Activated T-cell treated with anti-CD3 and anti-CD28 coated beads, Interleukin-2, amount 50 U/mL, for 24 hours (primary cell): ENCODE measurements around the gene CALN1.
"Not testable (repeated sequence)": the region's sequence is repeated elsewhere in the genome, so short reads cannot be mapped to it uniquely, and the experiment has no call there.

Source experiments
- DNase-seq: peaks from one replicate; pipeline ENCODE4 v3.0.0-alpha.2; 2020
- H3K27ac Mint-ChIP-seq: 2 replicates; pipeline ENCODE4 v1.8.0; 2020; ENCODE audit warnings: mild to moderate bottlenecking, mixed read lengths
- H3K27me3 Mint-ChIP-seq: 2 replicates; pipeline ENCODE4 v1.8.0; 2020; ENCODE audit warnings: mixed read lengths
- H3K36me3 Mint-ChIP-seq: 2 replicates; pipeline ENCODE4 v1.8.0; 2020; ENCODE audit warnings: low read depth, mixed read lengths
- H3K4me1 Mint-ChIP-seq: 2 replicates; pipeline ENCODE4 v1.8.0; 2020; ENCODE audit warnings: low read depth, mixed read lengths
- H3K4me3 Mint-ChIP-seq: 2 replicates; pipeline ENCODE4 v1.8.0; 2020; ENCODE audit warnings: mild to moderate bottlenecking, moderate library complexity, mixed read lengths
- H3K9me3 Mint-ChIP-seq: 2 replicates; pipeline ENCODE4 v1.8.0; 2020; ENCODE audit warnings: mixed read lengths

The CALN1 gene

GRCh38 chr7:71752171-71752935 is 659.8 kb downstream of the CALN1 start:
- Mint-ChIP-seq H3K9me3 (peaks cover 14% of the 10 kb centered on the region), H3K36me3 (no peaks in the 10 kb centered on the region), H3K27me3 (peaks cover 34% of the 10 kb centered on the region), H3K4me1 (no peaks in the 10 kb centered on the region), H3K4me3 (no peak overlapping the region), H3K27ac (no peak overlapping the region)
- peak; percentile 56 for DNase-seq

GRCh38 chr7:71750290-71750689 is 661.8 kb downstream of the CALN1 start:
- no peak overlapping the region for H3K27ac Mint-ChIP-seq
- H3K36me3 Mint-ChIP-seq, result no peaks in the 10 kb centered on the region
- DNase-seq, result no peak
- no peak overlapping the region for H3K4me3 Mint-ChIP-seq
- peaks cover 5% of the 10 kb centered on the region for H3K9me3 Mint-ChIP-seq
- no peaks in the 10 kb centered on the region for H3K4me1 Mint-ChIP-seq
- H3K27me3 Mint-ChIP-seq, result peaks cover 34% of the 10 kb centered on the region

GRCh38 chr7:71746006-71746405 is 666.1 kb downstream of the CALN1 start:
- Mint-ChIP-seq H3K4me3 (no peak overlapping the region), H3K27ac (no peak overlapping the region), H3K27me3 (peaks cover 6% of the 10 kb centered on the region), H3K4me1 (no peaks in the 10 kb centered on the region), H3K9me3 (peaks cover 12% of the 10 kb centered on the region), H3K36me3 (no peaks in the 10 kb centered on the region)
- DNase-seq, result no peak

- Mint-ChIP-seq H3K9me3 (peaks cover 7% of the 10 kb centered on the region), H3K4me3 (no peak overlapping the region), H3K27ac (no peak overlapping the region), H3K27me3 (no peaks in the 10 kb centered on the region), H3K4me1 (no peaks in the 10 kb centered on the region), H3K36me3 (no peaks in the 10 kb centered on the region)
- no peak for DNase-seq
Observed at GRCh38 chr7:71740174-71740560, 672.0 kb downstream of the CALN1 start.

GRCh38 chr7:71739520-71740173 is 672.5 kb downstream of the CALN1 start:
- no peak overlapping the region for H3K27ac Mint-ChIP-seq
- H3K9me3 Mint-ChIP-seq, result peaks cover 7% of the 10 kb centered on the region
- DNase-seq, result no peak
- no peaks in the 10 kb centered on the region for H3K36me3 Mint-ChIP-seq
- no peaks in the 10 kb centered on the region for H3K4me1 Mint-ChIP-seq
- H3K27me3 Mint-ChIP-seq, result no peaks in the 10 kb centered on the region
- no peak overlapping the region for H3K4me3 Mint-ChIP-seq

- H3K36me3 Mint-ChIP-seq, H3K4me3 Mint-ChIP-seq, H3K27ac Mint-ChIP-seq, DNase-seq, H3K9me3 Mint-ChIP-seq, H3K4me1 Mint-ChIP-seq, H3K27me3 Mint-ChIP-seq: not testable (repeated sequence)
Observed at GRCh38 chr7:71737931-71738540, 674.1 kb downstream of the CALN1 start.

GRCh38 chr7:71735961-71736556 is 676.1 kb downstream of the CALN1 start:
- Mint-ChIP-seq H3K27ac (no peak overlapping the region), H3K27me3 (peaks cover 4% of the 10 kb centered on the region), H3K36me3 (no peaks in the 10 kb centered on the region), H3K4me3 (no peak overlapping the region), H3K4me1 (peaks cover 2% of the 10 kb centered on the region), H3K9me3 (no peaks in the 10 kb centered on the region)
- peak; percentile 42 for DNase-seq

- Mint-ChIP-seq H3K36me3 (no peaks in the 10 kb centered on the region), H3K27me3 (peaks cover 4% of the 10 kb centered on the region), H3K4me1 (peaks cover 2% of the 10 kb centered on the region), H3K9me3 (no peaks in the 10 kb centered on the region), H3K27ac (no peak overlapping the region), H3K4me3 (no peak overlapping the region)
- peak; percentile 76 for DNase-seq
Observed at GRCh38 chr7:71733107-71733870, 678.8 kb downstream of the CALN1 start.

- Mint-ChIP-seq H3K9me3 (no peaks in the 10 kb centered on the region), H3K27me3 (peaks cover 4% of the 10 kb centered on the region), H3K27ac (no peak overlapping the region), H3K4me1 (peaks cover 2% of the 10 kb centered on the region), H3K36me3 (no peaks in the 10 kb centered on the region), H3K4me3 (no peak overlapping the region)
- no peak for DNase-seq
Observed at GRCh38 chr7:71731740-71732139, 680.4 kb downstream of the CALN1 start.
